Kidney (tissue), 14 donors: ENCODE data around the gene ACSM6. TPM values are rescaled to one million over a fixed set of nuclear protein-coding genes. Genes with fewer than 3 reads are reported as not detected.

Experiments used
- DNase-seq, 5 donors: peaks; one replicate each; pipeline ENCODE4 v3.0.0-alpha.2; 2013 to 2020
- FAIRE-seq: peaks from 2 replicates; lab custom pipeline; 2012; peaks lifted over from hg19 to GRCh38; lab: Jason Lieb, UNC
- H3K27ac ChIP-seq, 2 donors: one replicate each; pipeline ENCODE4 v1.7.0; 2013; ENCODE audit warnings: low read depth in 2 of 2, low read length in 2 of 2, inconsistent platforms in 1 of 2
- H3K27me3 ChIP-seq: one replicate; pipeline ENCODE4 v1.7.1; 2013; ENCODE audit warnings: low read length, inconsistent platforms; ENCODE audit not compliant: control insufficient read depth, insufficient read depth
- H3K36me3 ChIP-seq, 3 donors: one replicate each; pipeline versions ENCODE4 v1.7.0 to v1.7.1; 2013; ENCODE audit warnings: low read length in 3 of 3, control low read depth in 1 of 3, inconsistent platforms in 1 of 3; ENCODE audit not compliant: insufficient read depth in 3 of 3, control insufficient read depth in 2 of 3
- H3K4me1 ChIP-seq, 3 donors: one replicate each; pipeline versions ENCODE4 v1.7.0 to v1.7.1; 2013; ENCODE audit warnings: low read length in 3 of 3, inconsistent platforms in 1 of 3, low read depth in 1 of 3; ENCODE audit not compliant: control insufficient read depth in 2 of 3, insufficient read depth in 2 of 3
- H3K4me3 ChIP-seq, 3 donors: one replicate each; pipeline versions ENCODE4 v1.7.0 to v1.8.1; 2013; ENCODE audit warnings: low read length in 3 of 3, control low read depth in 1 of 3, inconsistent platforms in 1 of 3
- H3K9ac ChIP-seq, 3 donors: one replicate each; pipeline versions ENCODE4 v1.7.0 to v1.7.1; 2013; ENCODE audit warnings: low read length in 3 of 3, control low read depth in 1 of 3, inconsistent platforms in 1 of 3
- H3K9me3 ChIP-seq, 3 donors: one replicate each; pipeline versions ENCODE4 v1.7.0 to v1.7.1; 2013; ENCODE audit warnings: low read length in 3 of 3, control low read depth in 1 of 3, inconsistent platforms in 1 of 3; ENCODE audit not compliant: control insufficient read depth in 2 of 3, insufficient read depth in 1 of 3
- CTCF ChIP-seq: IDR thresholded peaks from 3 replicates; pipeline ENCODE4 v1.5.1; 2012; ENCODE audit warnings: mild to moderate bottlenecking, moderate library complexity, borderline replicate concordance; ENCODE audit not compliant: insufficient read depth; ENCODE audit errors: extremely low read depth
- intact Hi-C: fragments of 100-400 bp; cut with DNase I; formaldehyde crosslinking; loops from one replicate; pipeline ENCODE4 v1.11.1; 2022
- polyA plus RNA-seq: library from polyadenylated mRNA; stranded (reverse); fragments of 350-450 nt; fragmentation: Illumina TruSeq; extraction: RNeasy Lipid Tissue Mini Kit (QIAGEN cat#74804); gene quantifications from one replicate; pipeline ENCODE4 v1.2.3, GENCODE V29; 2014; ENCODE audit warnings: low read depth, low replicate concordance; ENCODE audit not compliant: insufficient read depth
- total RNA-seq: library from RNA; stranded (reverse); fragmentation: NEBNext Ultra II Directional; extraction: Animal tissue kit (Norgen Biotek cat#: 25700); gene quantifications from one replicate; pipeline ENCODE4 v1.2.1, GENCODE V29; 2021
- donor health status: control.
- donor health status: control.
- donor health status: control.
- donor health status: control.
- donor health status: control.
- donor health status: DM: yes; HTN: yes; CAD: no.
- donor health status: Normal renal cell carcinoma (clear cell type).

ACSM6 gene
- total and polyA plus RNA-seq, 2 donors from 2014 or later: 0.34 TPM; not detected in 1

GRCh38 chr10:95247881-95248583, 54.0 kb downstream of the ACSM6 start:
- Histone ChIP-seq H3K9me3 (no peaks in the 10 kb centered on the region), H3K27me3 (no peaks in the 10 kb centered on the region), H3K9ac (no peak overlapping the region), H3K27ac (no peak overlapping the region), H3K4me3 (no peak overlapping the region), H3K36me3 (peaks cover 0 to 8% (median 0%) of the 10 kb centered on the region in 3 donors), H3K4me1 (no peaks in the 10 kb centered on the region)
- FAIRE-seq: no peak
- TF ChIP-seq CTCF: no peak
- no peak for DNase-seq
- intact Hi-C loops: no loop called here

GRCh38 chr10:95248989-95249388, 55.0 kb downstream of the ACSM6 start:
- no peak for DNase-seq
- Histone ChIP-seq H3K9ac (no peak overlapping the region), H3K27me3 (no peaks in the 10 kb centered on the region), H3K36me3 (peaks cover 0 to 8% (median 0%) of the 10 kb centered on the region in 3 donors), H3K9me3 (no peaks in the 10 kb centered on the region), H3K4me1 (no peaks in the 10 kb centered on the region), H3K4me3 (no peak overlapping the region), H3K27ac (no peak overlapping the region)
- no peak for FAIRE-seq
- intact Hi-C loops: no loop called here
- no peak for TF ChIP-seq CTCF

- H3K4me1 ChIP-seq: no peaks in the 10 kb centered on the region
- intact Hi-C loops: no loop called here
- no peak for FAIRE-seq
Measured at GRCh38 chr10:95249467-95249866, 55.4 kb downstream of the ACSM6 start.

More at GRCh38 chr10:95249467-95249866, 55.4 kb downstream of the ACSM6 start:
- H3K27me3 ChIP-seq: no peaks in the 10 kb centered on the region
- no peak for TF ChIP-seq CTCF
- DNase-seq: no peak
- no peak overlapping the region for H3K27ac ChIP-seq
- peaks cover 0 to 8% (median 0%) of the 10 kb centered on the region in 3 donors for H3K36me3 ChIP-seq
- no peak overlapping the region for H3K9ac ChIP-seq
- H3K9me3 ChIP-seq: no peaks in the 10 kb centered on the region
- no peak overlapping the region for H3K4me3 ChIP-seq
